Tibial artery (tissue), 4 donors: ENCODE data around the gene PRR7.

Source experiments
- DNase-seq, 2 donors: peaks; one replicate each; pipeline ENCODE4 v3.0.0-alpha.2; 2019
- H3K27ac ChIP-seq, 2 donors: fragments of 200-600 bp; sonication (generic) in 1 of 2; 1 replicate in 1 of 2; 2 replicates in 1 of 2; pipeline ENCODE4 v1.5.1; 2018 to 2019; ENCODE audit warnings: mild to moderate bottlenecking in 1 of 2
- H3K27me3 ChIP-seq, 2 donors: fragments of 200-600 bp; sonication (generic) in 1 of 2; one replicate each; pipeline versions ENCODE4 v1.5.1 to v1.6.0; 2016 to 2019
- H3K36me3 ChIP-seq, 3 donors: fragments of 200-600 bp; sonication (generic) in 2 of 3; one replicate each; pipeline ENCODE4 v1.5.1; 2016 to 2019; ENCODE audit warnings: mild to moderate bottlenecking in 2 of 3
- H3K4me1 ChIP-seq, 4 donors: fragments of 200-600 bp; sonication (generic) in 2 of 4; 1 replicate in 3 of 4; 2 replicates in 1 of 4; pipeline ENCODE4 v1.5.1; 2016 to 2019
- H3K4me3 ChIP-seq, 2 donors: fragments of 200-600 bp; sonication (generic) in 1 of 2; 1 replicate in 1 of 2; 2 replicates in 1 of 2; pipeline ENCODE4 v1.5.1; 2018 to 2019; ENCODE audit warnings: mild to moderate bottlenecking in 2 of 2
- H3K9me3 ChIP-seq, 3 donors: fragments of 200-600 bp; sonication (generic) in 1 of 3; one replicate each; pipeline ENCODE4 v1.5.1; 2016 to 2019
- CTCF ChIP-seq, 2 experiments: fragments of 200-600 bp in 1 of 2; fragments of 450-650 bp in 1 of 2; IDR thresholded peaks; one replicate each; pipeline ENCODE4 v1.5.1; 2017 to 2019; ENCODE audit warnings: antibody characterized with exemption in 2 of 2, mild to moderate bottlenecking in 1 of 2, moderate library complexity in 1 of 2
- intact Hi-C: fragments of 100-400 bp; cut with DNase I; formaldehyde crosslinking; loops from one replicate; pipeline ENCODE4 v1.15.0; 2023; ENCODE audit warnings: low total_unique reads

The PRR7 gene

GRCh38 chr5:177447611-177448243 is 1.1 kb downstream of the PRR7 start:
- intact Hi-C loops: no loop called here
- Histone ChIP-seq H3K4me3 (peak overlapping the region in 1 of 2 donors; percentile 58), H3K27me3 (peaks cover 0 to 39% of the 10 kb centered on the region in 2 donors), H3K27ac (peak overlapping the region in 1 of 2 donors; percentile 7), H3K36me3 (peaks cover 0 to 6% (median 0%) of the 10 kb centered on the region in 3 donors), H3K4me1 (peaks cover 0 to 28% (median 26%) of the 10 kb centered on the region in 4 donors), H3K9me3 (no peaks in the 10 kb centered on the region)
- peak in 1 of 2 donors; percentile 86 for DNase-seq
- TF ChIP-seq CTCF (IDR thresholded peaks at IDR 0.05): no peak

- DNase-seq: no peak
- no peak for TF ChIP-seq CTCF (IDR thresholded peaks at IDR 0.05)
- H3K27me3 ChIP-seq: peaks cover 0 to 43% of the 10 kb centered on the region in 2 donors
- intact Hi-C loops: no loop called here
- H3K4me3 ChIP-seq: no peak overlapping the region
- no peak overlapping the region for H3K27ac ChIP-seq
- H3K36me3 ChIP-seq: no peaks in the 10 kb centered on the region
- H3K9me3 ChIP-seq: no peaks in the 10 kb centered on the region
- H3K4me1 ChIP-seq: peaks cover 0 to 29% (median 26%) of the 10 kb centered on the region in 4 donors
Measured at GRCh38 chr5:177448244-177448950, 1.8 kb downstream of the PRR7 start.

- no peak for DNase-seq
- H3K36me3 ChIP-seq: no peaks in the 10 kb centered on the region
- no peak for TF ChIP-seq CTCF (IDR thresholded peaks at IDR 0.05)
- H3K4me3 ChIP-seq: no peak overlapping the region
- peaks cover 0 to 39% (median 33%) of the 10 kb centered on the region in 4 donors for H3K4me1 ChIP-seq
- no peaks in the 10 kb centered on the region for H3K9me3 ChIP-seq
- no peak overlapping the region for H3K27ac ChIP-seq
- peaks cover 0 to 43% of the 10 kb centered on the region in 2 donors for H3K27me3 ChIP-seq
- intact Hi-C loops: no loop called here
Measured at GRCh38 chr5:177449140-177450061, 2.8 kb downstream of the PRR7 start.

GRCh38 chr5:177450667-177451424 is 4.2 kb downstream of the PRR7 start:
- DNase-seq: no peak
- Histone ChIP-seq H3K9me3 (no peaks in the 10 kb centered on the region), H3K4me1 (peaks cover 0 to 49% (median 42%) of the 10 kb centered on the region in 4 donors), H3K27ac (no peak overlapping the region), H3K27me3 (peaks cover 0 to 43% of the 10 kb centered on the region in 2 donors), H3K36me3 (no peaks in the 10 kb centered on the region), H3K4me3 (no peak overlapping the region)
- TF ChIP-seq CTCF (IDR thresholded peaks at IDR 0.05): no peak
- intact Hi-C loops: no loop called here
